PFSK-1 (cell line): ENCODE data around the gene CYP2W1.

Experiments used
- SIN3A ChIP-seq: IDR thresholded peaks from 2 replicates; pipeline ENCODE4 v1.6.1; 2012; ENCODE audit warnings: mild to moderate bottlenecking, low read length, moderate library complexity, borderline replicate concordance; ENCODE audit not compliant: insufficient read depth
- TAF1 ChIP-seq: IDR thresholded peaks from 2 replicates; pipeline ENCODE4 v1.6.1; 2012; ENCODE audit warnings: low read length, control low read depth, borderline replicate concordance; ENCODE audit not compliant: insufficient read depth

DNA sequence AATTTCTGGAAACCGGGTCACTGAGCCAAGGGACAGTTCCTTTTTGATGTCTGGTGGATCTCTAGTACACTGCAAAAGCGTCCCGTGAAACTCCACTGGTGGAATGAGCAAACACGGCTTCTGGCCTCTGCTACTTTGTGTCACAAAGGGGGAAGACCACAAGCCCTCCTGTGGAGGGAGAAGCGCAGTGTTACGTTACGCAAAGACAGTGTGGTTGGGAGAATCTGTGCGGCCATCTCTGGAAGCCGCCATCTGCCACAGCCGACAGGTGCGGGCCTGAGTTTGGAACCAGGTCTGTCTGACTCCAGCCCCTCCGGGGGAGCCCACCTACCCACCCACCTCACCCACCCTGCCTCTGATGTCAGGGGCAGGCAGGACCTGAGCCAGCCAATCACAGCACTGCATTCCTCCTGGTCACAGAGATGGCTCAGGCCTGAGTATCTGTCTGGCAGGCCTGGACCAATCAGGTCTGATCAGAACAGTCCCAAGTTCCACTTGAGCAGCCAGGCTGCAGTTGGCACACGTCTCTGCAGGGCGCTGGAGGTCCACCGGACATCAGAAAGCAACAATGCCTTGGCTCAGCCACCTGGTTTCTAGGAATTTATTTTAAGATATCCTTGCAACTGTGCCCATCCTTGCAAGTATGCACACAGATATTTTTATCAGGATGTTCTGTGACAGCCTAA is 3.0 kb upstream of the CYP2W1 start:
- TF ChIP-seq SIN3A (no peak), TAF1 (no peak)
